Activated T-helper 9 cell treated with anti-CD3 and anti-CD28 coated beads, Interleukin-2, amount 50 U/mL, for 16 hours (primary cell): ENCODE measurements around the gene FZD1.

ENCODE experiments used
- DNase-seq: peaks from one replicate; pipeline ENCODE4 v3.0.0-alpha.2; 2020; ENCODE audit warnings: low read depth

The FZD1 gene

DNA sequence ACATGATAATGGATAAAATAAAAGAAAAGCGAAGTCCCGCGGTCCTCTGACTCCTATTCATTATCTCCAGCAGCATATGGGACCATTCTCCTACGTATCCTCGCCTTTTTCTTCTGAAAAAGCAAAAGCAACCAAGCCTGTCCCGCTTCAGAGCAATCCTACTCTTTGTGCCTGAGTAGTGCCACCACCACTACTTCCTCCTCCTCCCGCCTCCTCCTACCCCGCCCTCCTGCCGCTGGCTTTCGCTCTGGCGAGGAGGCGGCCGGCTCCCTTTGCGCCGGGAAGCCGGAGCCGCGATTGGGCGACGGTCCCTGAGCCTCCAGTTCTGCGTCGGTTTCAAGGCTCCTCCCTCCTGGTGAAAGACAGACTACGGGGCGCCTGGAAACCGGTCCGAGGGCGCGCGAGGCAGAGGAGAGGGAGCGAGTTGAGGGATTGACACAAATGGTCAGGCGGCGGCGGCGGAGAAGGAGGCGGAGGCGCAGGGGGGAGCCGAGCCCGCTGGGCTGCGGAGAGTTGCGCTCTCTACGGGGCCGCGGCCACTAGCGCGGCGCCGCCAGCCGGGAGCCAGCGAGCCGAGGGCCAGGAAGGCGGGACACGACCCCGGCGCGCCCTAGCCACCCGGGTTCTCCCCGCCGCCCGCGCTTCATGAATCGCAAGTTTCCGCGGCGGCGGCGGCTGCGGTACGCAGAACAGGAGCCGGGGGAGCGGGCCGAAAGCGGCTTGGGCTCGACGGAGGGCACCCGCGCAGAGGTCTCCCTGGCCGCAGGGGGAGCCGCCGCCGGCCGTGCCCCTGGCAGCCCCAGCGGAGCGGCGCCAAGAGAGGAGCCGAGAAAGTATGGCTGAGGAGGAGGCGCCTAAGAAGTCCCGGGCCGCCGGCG, at the start of gene FZD1:
Gene FZD1 (plus strand): TSS at position 388 of the 878 bp plus-strand sequence. CDS start 448 bp downstream, at position 836.
- DNase-seq, result no peak

DNA sequence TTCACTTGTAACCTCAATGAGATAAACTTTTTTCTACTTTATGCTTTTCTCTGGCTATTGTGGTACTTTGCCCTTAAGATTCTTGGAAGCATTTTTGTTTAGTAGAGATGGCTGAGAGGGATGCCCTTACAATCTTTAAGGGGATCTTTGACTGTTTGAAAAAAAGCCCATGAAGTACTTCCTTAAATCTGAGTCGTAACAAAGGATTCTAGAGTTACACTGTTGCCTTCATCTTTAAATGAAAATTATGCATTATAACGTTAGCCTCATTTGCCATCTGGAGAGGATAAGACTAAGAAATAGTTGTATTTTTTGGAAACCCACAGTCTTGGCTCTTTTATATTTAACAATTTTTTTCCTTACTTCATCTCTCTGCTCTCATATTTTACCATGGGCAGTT, 37.8 kb upstream of the FZD1 start:
- no peak for DNase-seq

DNA sequence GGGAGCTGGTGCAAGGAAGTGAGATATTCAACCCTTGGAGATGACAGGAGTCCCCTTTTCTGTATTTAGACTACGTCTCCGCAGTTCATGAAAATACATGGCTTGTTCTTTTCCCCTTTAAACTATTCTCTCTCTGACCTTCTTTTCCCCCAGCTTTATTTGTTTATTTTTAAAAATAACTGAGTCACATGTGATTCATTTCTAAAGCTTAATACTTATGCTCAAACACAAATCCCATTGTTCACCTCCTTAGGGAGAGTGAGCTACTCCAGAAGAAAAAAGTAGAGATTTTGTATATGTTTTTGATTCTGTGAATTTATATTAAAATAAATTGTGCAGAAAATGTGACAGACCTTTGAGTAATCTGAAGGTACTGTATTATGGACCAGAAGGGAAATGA, 35.9 kb upstream of the FZD1 start:
- no peak for DNase-seq

DNA sequence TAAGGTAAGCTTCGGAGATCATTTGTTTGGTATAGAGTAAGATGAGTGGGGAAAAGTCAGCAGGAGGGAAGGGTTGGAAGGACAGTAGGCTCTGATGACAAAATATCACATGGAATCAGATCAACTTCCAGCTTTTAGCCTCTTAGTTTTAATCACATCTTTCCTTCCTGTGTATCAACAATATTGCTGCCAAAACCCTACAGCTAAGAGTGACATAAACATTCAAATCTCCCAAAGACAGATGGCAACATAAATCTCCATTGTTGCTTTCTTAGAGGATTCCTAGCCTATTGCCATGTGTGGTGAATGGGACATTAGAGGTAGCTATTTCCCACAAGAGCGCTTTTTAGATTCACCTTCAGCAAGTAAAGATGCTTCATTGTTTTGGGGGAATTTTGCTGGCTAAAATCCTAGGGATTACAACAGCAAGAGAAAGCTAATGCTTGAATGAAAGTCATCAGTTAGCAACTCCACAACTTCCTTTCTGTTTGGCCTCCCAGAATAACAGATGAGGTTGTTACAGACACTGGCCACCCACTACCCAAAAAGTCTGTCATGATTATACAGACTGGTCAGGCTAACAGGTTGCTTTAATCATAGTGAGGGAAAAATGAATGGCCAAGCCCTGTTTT, 35.2 kb upstream of the FZD1 start:
- no peak for DNase-seq

DNA sequence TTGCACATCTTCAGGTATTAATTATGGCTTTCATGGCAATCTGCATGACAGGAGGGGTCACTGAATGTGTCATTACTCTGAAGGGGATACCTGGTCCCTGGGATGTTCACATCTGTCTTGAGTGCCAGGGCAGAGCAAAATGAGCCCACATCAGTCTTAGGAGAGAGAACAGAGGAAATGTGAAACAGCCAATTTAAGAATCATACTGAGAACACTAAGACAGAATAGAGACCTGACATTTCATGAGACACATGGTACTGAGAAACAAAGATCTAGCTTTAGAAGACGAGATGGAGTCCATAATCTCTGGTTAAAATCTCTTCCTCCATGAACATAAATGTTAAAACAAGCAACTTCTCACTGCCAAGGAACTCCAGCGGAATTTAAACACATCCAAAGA, 34.1 kb upstream of the FZD1 start:
- DNase-seq, result no peak

DNA sequence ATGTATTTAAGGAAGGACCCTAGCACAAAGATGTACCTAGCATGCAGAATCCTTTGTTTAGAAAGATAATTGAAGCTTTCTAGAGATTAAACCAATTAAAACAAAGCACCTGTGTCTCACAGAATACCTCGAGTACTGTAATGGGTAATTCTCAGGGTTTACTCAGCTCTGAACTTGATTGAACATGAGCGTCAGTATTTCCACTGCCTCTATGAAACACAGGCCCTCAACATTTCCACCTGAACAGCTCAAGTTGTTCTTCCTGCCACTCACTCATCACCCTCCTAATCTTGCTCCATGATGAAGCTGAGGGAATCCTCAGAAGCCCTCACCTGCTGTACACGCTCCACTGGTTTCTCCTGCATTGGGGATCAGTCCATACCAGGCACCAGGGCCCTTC, 33.7 kb upstream of the FZD1 start:
- no peak for DNase-seq

DNA sequence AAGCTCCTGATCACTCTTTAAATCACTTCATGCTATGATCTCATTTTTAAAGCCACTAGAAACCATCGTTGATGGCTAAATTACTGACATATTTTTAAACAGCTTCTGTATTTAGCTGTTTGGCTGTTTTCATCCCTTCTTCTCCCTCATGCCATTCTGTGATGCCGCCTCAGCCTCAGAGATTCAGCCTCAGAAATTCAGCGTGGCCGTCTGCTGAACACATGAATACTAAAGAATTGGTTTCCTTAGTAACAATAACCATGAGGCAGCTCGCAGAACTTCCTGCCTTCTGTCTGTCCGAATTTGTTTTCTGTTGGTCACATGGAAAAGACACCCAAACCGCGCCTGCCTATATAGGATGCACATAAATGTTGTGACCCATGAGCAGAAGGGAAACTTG, 31.0 kb upstream of the FZD1 start:
- DNase-seq, result no peak

DNA sequence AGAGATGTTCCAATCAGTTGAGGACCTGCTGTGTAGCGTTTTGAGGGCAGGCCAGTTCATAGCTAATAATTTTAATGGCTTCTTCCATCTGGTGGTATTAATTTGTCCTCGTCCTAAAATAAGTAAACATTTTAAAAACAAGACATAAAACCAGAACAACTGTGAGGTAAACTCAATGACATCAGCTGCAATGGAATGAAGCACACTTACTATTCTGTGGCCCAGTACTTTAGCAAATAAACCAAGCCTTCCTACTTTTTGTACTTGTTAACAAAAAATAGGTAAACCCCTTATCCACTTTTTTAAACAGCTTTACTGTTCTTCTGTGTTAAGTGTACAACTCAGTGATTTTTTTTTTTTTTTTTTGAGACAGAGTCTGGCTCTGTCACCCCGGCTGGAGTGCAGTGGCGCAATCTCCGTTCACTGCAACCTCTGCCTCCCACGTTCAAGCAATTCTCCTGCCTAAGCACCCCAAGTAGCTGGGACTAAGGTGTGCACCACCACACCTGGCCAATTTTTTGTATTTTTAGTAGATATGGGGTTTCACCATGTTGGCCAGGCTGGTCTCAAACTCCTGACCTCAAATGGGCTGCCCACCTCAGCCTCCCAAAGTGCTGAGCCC, 28.9 kb upstream of the FZD1 start:
- no peak for DNase-seq

DNA sequence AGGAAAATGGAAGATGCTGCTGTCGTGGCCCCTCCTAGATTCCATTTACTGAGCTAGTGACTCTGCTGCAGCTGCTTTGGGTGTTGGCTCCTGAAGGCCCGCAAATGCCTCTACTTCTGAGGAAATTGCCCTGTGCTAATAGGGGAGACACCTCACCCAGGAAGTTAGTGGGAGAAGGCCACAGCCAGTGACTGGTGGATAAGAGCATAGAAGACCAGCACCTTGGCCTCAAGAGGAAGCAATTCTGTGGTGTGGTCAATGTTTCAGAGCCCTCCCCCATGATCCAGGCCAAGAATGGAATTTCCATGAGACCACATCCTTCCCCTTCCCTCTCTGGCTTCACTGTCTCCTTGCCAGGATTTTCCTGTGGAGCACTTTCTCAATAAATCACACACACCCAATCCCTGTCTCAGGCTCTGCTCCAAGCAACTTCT, 25.0 kb upstream of the FZD1 start:
- DNase-seq, result no peak

DNA sequence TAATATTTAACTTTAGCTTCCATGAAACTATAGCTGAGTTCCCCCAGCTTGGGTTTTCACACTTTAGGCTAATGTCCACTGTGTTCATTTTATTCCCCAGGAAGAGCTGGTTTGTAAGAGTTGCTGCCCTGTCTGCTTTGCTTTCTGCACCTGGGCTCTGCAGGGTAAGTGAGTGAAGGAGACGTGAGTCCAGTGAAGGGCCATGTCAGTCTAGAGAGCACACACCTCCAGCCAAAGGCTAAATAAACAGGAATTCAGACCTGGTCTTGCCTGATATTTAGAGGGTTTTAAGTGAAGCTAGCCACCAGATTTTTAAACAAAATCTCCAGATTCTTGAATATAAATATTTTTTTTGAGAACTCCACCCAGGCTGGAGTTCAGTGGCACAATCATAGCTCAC, 24.5 kb upstream of the FZD1 start:
- no peak for DNase-seq

DNA sequence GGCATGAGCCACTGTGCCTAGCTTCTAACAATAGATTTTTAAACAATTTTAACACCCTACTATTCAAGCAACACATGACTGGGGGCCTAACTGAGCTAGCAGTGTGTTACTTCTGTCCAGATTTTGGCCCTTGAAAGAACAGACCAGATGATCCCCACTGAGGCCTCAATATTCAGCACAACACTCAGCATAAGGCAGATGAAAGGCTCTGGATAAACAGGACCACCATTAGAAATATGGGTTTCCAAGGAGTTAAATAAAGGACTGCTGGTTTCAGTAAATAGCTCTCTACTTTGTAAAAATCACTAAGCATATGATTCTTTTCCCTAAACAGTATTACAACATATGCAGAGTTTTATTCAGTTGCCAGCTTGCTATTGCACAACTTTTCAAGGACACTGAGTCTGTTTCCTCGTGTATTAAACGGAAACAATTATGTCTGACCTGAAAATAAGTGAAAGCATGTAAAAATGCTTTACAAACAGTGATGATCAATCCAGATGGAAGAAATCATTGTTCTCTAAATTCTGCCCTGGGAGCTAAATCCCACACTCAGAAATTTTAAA, 23.8 kb upstream of the FZD1 start:
- DNase-seq, result no peak

DNA sequence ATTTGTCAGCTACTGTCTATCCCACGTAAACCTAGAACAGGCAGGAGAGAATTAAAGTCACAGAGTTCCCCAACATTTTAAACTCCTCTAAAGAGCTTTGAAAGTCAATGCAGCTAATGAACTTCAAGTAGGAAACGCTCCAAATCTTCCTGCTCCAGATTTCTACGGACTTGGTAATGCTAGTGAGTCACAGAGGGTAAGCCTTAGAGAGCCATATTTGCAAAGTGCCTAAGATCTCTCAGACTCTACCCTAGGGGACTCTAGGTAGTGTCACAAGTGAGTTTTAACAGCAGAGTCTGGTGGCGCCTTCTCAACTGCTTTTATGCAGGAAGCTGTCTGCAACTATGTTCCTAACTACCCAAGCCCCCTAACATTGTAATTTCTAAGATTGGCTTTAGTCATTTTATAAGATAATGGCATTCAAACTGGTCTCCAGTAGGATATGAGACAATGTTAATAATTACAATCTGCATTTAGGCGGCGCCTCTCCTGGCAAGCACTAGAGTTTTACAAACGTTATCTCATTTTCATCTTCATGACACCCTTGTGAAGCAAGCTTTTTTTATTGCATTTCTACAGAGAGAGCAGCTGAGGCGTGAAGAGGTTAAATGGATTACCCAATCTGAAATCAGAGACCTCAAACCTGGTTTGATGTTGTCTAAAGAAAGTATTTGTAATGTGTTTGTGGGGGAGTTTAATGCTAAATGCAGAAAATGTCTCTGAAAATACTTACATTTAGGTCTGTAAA, 22.0 kb upstream of the FZD1 start:
- no peak for DNase-seq

DNA sequence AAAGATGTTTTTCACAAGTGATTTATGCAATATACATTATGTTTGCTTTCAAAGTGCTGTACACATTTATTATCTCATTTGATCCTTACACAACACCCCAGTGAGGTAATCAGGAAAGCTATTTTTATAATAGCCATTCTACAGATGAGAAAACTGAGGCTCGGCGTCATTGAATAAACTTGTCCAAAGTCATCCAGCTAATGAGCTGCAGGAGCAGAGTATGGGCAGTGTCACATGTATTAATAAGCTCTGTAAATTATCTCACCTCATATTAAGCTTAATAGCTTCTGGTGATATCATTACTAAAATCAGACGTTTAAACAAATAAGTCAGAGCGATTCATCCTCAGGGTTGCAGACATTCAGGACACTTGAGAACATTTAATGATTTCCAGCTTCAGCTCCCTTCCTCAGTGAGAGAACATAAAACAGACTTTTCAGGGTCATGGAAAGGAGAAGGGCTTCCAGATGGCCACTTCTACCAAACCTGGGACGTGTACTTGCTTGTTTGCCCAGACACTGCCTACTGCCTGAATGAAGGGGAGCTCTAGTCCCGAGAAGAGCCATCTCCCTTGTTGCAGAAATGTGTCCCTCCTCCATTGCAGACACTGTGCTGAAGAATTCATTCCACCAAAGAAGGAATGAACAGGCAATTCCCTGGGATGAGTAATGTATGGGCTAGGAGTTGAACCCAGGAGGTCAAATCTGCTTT, 20.5 kb upstream of the FZD1 start:
- DNase-seq, result no peak

DNA sequence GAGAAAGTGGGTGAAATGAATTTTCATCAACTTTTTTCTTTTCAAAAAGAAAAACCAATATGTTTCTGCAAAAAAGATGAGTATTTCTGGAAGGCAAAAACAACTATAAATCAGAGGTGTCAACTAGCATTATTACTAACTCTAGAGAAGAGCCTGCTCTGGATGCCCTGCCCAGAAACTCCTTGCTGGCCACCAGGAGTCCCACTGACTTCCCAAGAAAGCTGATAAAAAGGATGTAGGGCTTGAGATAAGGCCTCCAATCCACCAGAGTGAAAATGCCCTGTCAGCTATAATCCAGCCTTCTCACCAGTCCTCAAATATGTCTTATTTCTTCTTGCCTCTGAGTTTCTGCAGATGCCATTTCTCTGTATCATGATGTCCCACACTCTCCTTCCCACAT, 16.7 kb upstream of the FZD1 start:
- no peak for DNase-seq

DNA sequence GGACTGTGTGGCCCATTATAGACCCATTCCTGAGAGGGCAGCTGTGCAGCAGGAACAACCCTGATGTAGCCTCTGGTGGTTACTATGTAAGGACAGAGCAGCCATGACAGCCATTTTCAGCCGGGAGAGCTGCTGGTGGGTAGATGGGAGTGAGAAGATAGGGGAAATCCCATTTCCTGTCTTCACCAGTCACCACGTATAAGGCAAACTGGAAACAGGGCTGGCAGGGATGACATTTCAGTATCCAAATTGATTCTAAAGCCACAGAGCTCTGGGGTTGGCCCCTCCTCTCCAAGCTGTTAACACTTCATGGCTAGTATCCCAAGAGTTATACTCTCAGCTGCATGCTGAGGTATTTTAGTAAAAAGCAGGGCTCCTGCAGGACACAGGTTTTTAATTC, 15.2 kb upstream of the FZD1 start:
- DNase-seq, result no peak

DNA sequence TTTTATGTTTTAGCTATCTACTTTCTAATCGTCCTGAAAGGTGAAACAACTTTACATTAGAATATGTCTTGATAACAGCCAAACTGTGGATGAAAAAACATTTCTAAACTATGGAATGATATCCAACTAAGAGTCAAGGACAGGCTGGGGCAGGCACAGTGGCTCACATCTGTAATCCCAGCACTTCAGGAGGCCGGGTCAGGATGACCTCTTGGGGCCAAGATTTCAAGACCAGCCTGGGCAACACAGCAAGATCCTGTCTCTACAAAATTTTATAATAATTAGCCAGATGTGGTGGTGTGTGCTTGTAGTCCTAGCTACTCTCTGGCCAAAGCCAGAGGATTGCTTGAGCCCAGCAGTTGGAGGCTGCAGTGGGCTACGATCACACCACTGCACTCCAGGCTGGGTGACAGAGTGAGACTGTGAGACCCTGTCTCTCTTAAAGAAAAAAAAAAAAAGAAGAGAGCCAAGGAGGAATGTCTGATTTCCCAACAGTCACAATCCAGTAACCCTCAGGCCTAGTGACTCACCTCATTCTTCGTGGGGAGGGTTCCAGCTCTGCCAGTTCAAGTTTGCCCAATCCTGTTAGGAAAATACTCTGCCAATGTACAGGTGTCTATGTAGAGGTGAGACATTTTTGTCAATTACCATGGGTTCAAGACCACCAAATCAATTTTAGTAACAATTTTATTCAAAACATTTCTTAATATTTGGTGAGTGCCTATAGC, 14.6 kb upstream of the FZD1 start:
- DNase-seq, result no peak

DNA sequence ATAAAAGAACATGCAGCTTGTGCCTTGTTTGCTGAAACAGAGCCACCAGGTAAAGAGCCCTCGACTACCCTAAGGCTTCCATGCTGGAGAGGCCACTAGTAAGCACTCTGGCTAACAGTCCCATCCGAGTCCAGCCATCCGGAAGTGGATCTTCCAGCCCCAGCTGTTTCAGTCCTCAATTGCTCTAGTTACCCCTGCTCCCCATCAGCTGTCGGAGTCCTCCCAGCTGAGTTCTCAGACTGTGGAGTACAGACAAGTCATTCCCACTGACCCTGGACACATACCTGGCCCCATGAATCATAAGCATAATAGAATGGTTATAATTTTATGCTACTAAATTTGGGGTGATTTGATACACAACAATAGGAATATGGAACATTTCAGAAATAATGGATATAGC, 13.5 kb upstream of the FZD1 start:
- DNase-seq, result no peak

DNA sequence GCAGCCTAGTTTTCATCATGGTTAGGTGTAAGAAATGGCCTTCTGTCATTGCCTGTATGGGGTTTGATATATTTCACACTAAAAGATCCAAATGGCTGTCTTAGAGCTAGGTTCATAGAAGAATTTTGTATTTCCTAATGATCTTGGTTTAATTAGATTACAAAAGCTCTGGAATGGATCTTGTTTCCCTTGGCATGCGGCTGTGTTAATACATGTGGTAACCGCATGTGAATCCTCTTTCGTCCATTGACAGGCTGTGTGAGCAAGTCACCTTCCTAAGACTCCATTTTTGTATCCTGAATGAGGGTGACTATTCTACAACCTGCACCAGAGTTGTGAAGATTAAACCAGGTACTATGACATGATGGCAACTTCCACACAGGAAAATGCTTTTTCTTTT, 12.4 kb upstream of the FZD1 start:
- no peak for DNase-seq

DNA sequence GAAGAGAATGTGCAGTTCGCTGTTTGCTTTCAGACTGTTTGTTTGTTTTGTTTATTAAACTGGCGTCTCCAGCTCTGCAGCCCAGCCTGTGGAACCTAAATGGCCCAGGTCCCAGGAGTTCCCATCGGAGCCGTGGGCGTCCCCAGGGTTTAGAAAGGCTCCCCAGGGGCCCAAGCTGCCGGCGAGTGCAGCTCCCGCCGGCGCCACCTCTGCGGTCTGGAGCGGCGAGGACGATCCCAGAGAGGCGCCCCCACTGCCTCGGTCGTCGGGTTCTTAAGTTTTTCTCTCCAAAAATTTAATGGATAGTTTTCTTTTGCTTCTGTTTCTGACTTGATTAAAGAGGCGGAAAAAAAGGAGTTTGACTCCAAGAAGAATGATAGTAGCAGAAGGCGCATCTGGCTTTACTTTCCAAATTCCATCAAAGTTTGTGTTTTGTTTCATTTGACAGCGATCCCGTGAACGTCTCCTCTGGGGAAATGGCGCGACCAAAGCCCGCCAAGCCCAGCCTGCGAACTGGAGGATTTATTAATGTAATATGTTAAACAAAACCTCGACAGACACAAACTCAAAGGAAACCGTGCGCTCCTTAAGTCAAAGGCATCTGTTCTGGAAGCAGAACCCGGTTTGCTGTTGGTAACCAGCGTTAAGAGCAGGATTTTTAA, 718 bp upstream of the FZD1 start:
- no peak for DNase-seq
